Pancreas (tissue), 10 donors: ENCODE results near the gene ADAMTSL4. TPM values are rescaled to one million over a fixed set of nuclear protein-coding genes. Genes with fewer than 3 reads are reported as not detected.
"Not testable (repeated sequence)": the region's sequence is repeated elsewhere in the genome, so short reads cannot be mapped to it uniquely, and the experiment has no call there.

Source experiments
- ATAC-seq, 4 donors: fragments of 200-7000 bp; cut with Tn5 transposase; one replicate each; pipeline versions ENCODE4 v1.8.0 to v1.9.1; 2020; ENCODE audit warnings: mild to moderate bottlenecking in 4 of 4, moderate library complexity in 4 of 4
- DNase-seq, 6 donors: peaks; one replicate each; pipeline ENCODE4 v3.0.0-alpha.2; 2020
- FAIRE-seq: peaks from 2 replicates; lab custom pipeline; 2012; peaks lifted over from hg19 to GRCh38; lab: Jason Lieb, UNC
- H3K27ac ChIP-seq, 4 donors: fragments of 200-600 bp; sonication (generic); 1 replicate in 3 of 4; 2 replicates in 1 of 4; pipeline versions ENCODE4 v1.5.0 to v1.8.0; 2020
- H3K27me3 ChIP-seq, 4 donors: fragments of 200-600 bp; one replicate each; pipeline ENCODE4 v1.8.0; 2021
- H3K36me3 ChIP-seq, 3 donors: fragments of 200-600 bp; sonication (generic) in 1 of 3; one replicate each; pipeline versions ENCODE4 v1.5.0 to v1.8.0; 2020 to 2021
- H3K4me1 ChIP-seq, 3 donors: fragments of 200-600 bp; one replicate each; pipeline ENCODE4 v1.8.0; 2021
- H3K4me3 ChIP-seq, 4 donors: fragments of 200-600 bp; sonication (generic) in 2 of 4; one replicate each; pipeline versions ENCODE4 v1.5.0 to v1.8.0; 2020 to 2021
- H3K9me3 ChIP-seq, 4 donors: fragments of 200-600 bp; one replicate each; pipeline ENCODE4 v1.8.0; 2021
- WGBS, 2 donors: extraction: QIAGEN DNeasy Blood & Tissue Kit; methylation state at CpG; one replicate each; pipeline ENCODE4 v1.1.7; 2013; 5-methylcytosine and 5-hydroxymethylcytosine counted together
- intact Hi-C, 3 donors: fragments of 100-400 bp; cut with DNase I; formaldehyde crosslinking; loops; one replicate each; pipeline versions ENCODE4 v1.11.1 to v1.14.2; 2022
- polyA plus RNA-seq, 2 donors: library from polyadenylated mRNA; stranded (reverse); fragments of 200-250 nt; gene quantifications; one replicate each; pipeline ENCODE4 v1.2.3, GENCODE V29; 2013
- total RNA-seq, 6 donors: library from RNA; stranded (reverse); fragmentation: NEBNext Ultra II Directional in 4 of 6; extraction: Animal tissue kit (Norgen Biotek cat#: 25700) in 4 of 6; gene quantifications; one replicate each; pipeline versions ENCODE4 v1.2.1 to v1.2.4, GENCODE V29; 2021 to 2023
- TF ChIP-seq, protein P1 (sequence below), 4 donors: fragments of 200-600 bp; sonication (generic) in 3 of 4; IDR thresholded peaks; one replicate each; pipeline versions ENCODE4 v1.5.0 to v1.8.0; 2021; ENCODE audit warnings: antibody characterized with exemption in 4 of 4
- donor health status: healthy with polysubstance abuse.
- donor health status: DM: no; HTN: no; CAD: no; lungs with moderate emphysema.
- donor health status: DM: no; HTN: no; CAD: no.
- donor health status: control.
- donor health status: control.
- donor health status: Bipolar disorder and iron deficiency.
- donor health status: DM: yes; HTN: yes; CAD: no.
- donor health status: DM: no; HTN: no; CAD: no.
- donor health status: DM: no; HTN: no; CAD: no.
- donor health status: DM: yes; HTN: yes; CAD: no.

The ADAMTSL4 gene
- total and polyA plus RNA-seq, 8 donors: 1.3 to 8.0 (median 3.4) TPM

DNA sequence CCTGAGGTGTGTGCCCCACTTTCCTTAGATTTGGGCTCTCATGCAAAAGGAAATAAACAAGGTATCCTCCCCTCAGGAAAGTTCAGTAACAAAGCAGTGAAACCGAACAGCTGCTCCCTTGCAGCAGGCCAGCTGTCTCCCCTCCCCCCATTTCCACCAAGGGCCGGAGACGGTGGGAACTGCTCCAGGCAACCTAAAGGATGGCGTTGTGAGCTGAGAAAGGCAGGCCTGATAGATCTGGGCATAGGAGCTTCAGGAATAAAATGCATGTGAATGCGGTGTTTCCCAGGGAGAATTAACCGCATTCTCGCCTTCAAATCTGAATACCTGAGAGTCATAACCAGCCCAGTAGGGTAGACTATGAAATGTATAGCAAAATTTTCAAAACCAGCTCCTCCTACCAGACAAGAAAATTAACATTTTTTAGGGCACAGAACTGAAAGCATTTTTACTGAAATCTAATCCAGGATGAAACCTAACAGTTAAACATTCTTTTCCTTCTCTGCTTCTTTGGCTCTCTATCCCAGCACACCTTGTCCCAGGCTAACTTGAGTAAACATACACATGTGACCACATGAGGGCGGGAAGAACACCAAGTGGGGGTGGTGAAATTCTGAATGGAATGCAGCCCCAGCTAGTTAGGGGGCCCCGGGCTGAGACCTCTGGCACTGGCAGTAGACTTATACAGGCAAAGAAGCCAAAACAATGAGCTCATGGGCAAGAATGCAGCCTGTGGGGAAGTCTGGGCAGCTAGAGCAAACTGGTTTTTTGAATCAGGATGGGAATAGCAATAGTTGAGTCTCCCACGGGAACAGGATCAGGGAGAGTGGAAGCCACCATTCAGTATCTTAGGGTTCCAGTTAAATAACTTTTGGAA lies 18.7 kb downstream of the ADAMTSL4 start:
- peak overlapping the region in 3 of 4 donors; percentile 11 to 41 (median 34) for H3K4me3 ChIP-seq
- no peak for FAIRE-seq

DNA sequence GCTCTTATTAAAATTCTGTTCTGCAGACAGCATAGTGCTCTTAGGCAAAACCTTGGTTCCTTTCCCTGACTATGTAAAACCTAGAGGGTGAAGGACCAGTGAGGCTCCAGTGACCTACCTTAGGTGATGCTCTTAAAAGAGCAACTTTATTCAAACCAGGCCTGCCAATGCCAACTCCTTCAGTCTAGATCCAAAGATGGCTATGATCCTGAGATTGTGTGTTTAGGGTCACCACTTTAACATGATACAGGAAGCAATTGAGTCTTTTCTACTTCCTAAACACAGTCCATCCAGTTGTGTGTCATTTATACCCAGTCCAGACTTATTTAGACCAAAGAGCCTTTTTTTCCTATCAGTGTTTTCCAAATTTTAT lies 19.4 kb downstream of the ADAMTSL4 start:
- Histone ChIP-seq H3K9me3 (no peaks in the 10 kb centered on the region), H3K4me3 (peak overlapping the region in 2 of 4 donors; percentile 34 to 41), H3K4me1 (peaks cover 76 to 100% (median 89%) of the 10 kb centered on the region in 3 donors), H3K36me3 (peaks cover 0 to 18% (median 11%) of the 10 kb centered on the region in 3 donors), H3K27me3 (no peaks in the 10 kb centered on the region), H3K27ac (peak overlapping the region; percentile 80 to 100 (median 98))
- ATAC-seq (peak in 3 of 4 donors; percentile 0 to 3 (median 2)), DNase-seq (no peak), FAIRE-seq (no peak)
- intact Hi-C loops: no loop called here
- TF ChIP-seq, protein P1, sequence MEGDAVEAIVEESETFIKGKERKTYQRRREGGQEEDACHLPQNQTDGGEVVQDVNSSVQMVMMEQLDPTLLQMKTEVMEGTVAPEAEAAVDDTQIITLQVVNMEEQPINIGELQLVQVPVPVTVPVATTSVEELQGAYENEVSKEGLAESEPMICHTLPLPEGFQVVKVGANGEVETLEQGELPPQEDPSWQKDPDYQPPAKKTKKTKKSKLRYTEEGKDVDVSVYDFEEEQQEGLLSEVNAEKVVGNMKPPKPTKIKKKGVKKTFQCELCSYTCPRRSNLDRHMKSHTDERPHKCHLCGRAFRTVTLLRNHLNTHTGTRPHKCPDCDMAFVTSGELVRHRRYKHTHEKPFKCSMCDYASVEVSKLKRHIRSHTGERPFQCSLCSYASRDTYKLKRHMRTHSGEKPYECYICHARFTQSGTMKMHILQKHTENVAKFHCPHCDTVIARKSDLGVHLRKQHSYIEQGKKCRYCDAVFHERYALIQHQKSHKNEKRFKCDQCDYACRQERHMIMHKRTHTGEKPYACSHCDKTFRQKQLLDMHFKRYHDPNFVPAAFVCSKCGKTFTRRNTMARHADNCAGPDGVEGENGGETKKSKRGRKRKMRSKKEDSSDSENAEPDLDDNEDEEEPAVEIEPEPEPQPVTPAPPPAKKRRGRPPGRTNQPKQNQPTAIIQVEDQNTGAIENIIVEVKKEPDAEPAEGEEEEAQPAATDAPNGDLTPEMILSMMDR (IDR thresholded peaks at IDR 0.05): no peak

More for the DNA sequence above, 18.7 kb downstream of the ADAMTSL4 start:
- Histone ChIP-seq H3K9me3 (no peaks in the 10 kb centered on the region), H3K27ac (peak overlapping the region; percentile 80 to 100 (median 98)), H3K4me1 (peaks cover 75 to 100% (median 89%) of the 10 kb centered on the region in 3 donors), H3K36me3 (peaks cover 0 to 12% (median 5%) of the 10 kb centered on the region in 3 donors), H3K27me3 (no peaks in the 10 kb centered on the region)
- TF ChIP-seq, protein P1 (IDR thresholded peaks at IDR 0.05): no peak
- intact Hi-C loops: no loop called here
- ATAC-seq (peak; percentile 76 to 87 (median 86)), DNase-seq (peak; percentile 75 to 95 (median 92))
- WGBS, 2 donors: 0 to 2% methylated on average over 10 of the region's 10 CpGs

DNA sequence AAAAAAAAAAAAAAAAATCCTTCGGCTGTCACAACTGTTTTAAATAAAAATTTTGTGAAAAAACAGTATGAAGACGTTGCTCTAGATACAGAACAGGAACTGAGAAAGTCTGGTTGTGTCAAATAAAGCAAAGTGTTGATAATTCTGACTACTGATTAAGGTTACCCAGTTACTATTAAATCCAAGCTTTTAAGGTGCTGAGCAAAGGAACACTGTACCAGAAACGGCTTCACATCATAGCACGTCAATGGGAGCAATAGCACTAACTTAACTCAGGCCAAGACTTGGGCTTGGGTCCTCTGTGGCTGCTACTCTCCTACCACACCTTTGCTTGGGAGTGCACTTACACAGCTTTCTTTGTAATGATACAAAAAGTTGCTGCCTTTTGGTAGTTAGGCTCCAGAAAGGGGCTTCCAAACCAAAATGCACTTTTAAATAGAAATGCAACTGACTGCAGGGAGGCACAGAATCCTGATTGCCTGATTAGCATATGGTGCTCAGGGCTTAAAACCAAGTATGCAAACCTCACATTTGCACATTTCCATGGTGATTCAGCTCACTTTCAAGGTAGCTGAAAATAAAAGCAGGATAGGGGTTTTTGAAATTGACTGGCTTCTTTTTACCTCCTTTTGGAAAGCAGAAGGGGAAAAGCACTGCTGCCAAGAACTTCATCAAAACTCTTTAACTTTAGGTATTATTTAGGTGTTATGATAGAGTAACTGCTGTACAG lies 23.9 kb downstream of the ADAMTSL4 start:
- intact Hi-C loops: no loop called here
- peaks cover 42 to 73% (median 69%) of the 10 kb centered on the region in 3 donors for H3K4me1 ChIP-seq
- H3K27ac ChIP-seq: peak overlapping the region in 3 of 4 donors; percentile 27 to 100 (median 99)
- 22 to 37% methylated on average over 4 of the region's 4 CpGs for whole genome bisulfite sequencing, 2 donors
- TF ChIP-seq, protein P1 (IDR thresholded peaks at IDR 0.05): no peak
- H3K4me3 ChIP-seq: peak overlapping the region in 2 of 4 donors; percentile 12 to 95
- ATAC-seq (no peak), FAIRE-seq (no peak), DNase-seq (no peak)
- no peaks in the 10 kb centered on the region for H3K27me3 ChIP-seq
- H3K36me3 ChIP-seq: peaks cover 0 to 29% (median 20%) of the 10 kb centered on the region in 3 donors
- H3K9me3 ChIP-seq: no peaks in the 10 kb centered on the region

DNA sequence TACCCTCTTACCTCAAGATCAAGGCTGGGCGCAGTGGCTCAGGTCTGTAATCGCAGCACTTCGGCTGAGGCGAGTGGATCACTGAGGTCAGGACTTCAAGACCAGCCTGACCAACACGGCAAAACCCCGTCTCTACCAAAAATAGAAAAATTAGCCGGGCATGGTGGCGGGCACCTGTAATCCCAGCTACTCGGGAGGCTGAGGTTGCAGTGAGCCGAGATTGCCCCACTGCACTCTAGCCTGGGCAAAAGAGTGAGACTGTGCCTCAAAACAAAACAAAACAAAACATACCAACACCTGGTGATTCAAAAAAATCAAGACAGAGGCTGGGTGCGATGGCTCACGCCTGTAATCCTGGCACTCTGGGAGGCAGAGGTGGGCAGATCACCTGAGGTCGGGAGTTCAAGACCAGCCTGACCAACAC lies 24.5 kb downstream of the ADAMTSL4 start:
- WGBS, 2 donors: 65 to 66% methylated on average over 13 of the region's 13 CpGs
- Histone ChIP-seq H3K4me3 (peak overlapping the region in 2 of 4 donors; percentile 95 to 98), H3K27ac (peak overlapping the region in 3 of 4 donors; percentile 16 to 100 (median 99)), H3K4me1 (peaks cover 39 to 67% (median 66%) of the 10 kb centered on the region in 3 donors), H3K36me3 (peaks cover 0 to 29% (median 20%) of the 10 kb centered on the region in 3 donors)
- H3K9me3 ChIP-seq, FAIRE-seq, ATAC-seq, intact Hi-C loops, H3K27me3 ChIP-seq: not testable (repeated sequence)
- DNase-seq: peak in 1 of 6 donors; percentile 31
